ENCODE measurements around the gene CBR1. TPM values are rescaled to one million over a fixed set of nuclear protein-coding genes. Genes with fewer than 3 reads are reported as not detected.

The CBR1 gene
- total RNA-seq, 4 donors from 2014 or later: 55.6 to 114 (median 79.5) TPM

GRCh38 chr21:36038701-36039497 lies 30.9 kb upstream of the CBR1 start:
- TF ChIP-seq, protein P1, sequence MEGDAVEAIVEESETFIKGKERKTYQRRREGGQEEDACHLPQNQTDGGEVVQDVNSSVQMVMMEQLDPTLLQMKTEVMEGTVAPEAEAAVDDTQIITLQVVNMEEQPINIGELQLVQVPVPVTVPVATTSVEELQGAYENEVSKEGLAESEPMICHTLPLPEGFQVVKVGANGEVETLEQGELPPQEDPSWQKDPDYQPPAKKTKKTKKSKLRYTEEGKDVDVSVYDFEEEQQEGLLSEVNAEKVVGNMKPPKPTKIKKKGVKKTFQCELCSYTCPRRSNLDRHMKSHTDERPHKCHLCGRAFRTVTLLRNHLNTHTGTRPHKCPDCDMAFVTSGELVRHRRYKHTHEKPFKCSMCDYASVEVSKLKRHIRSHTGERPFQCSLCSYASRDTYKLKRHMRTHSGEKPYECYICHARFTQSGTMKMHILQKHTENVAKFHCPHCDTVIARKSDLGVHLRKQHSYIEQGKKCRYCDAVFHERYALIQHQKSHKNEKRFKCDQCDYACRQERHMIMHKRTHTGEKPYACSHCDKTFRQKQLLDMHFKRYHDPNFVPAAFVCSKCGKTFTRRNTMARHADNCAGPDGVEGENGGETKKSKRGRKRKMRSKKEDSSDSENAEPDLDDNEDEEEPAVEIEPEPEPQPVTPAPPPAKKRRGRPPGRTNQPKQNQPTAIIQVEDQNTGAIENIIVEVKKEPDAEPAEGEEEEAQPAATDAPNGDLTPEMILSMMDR (IDR thresholded peaks at IDR 0.05; ENCODE audit: low read depth): no peak

- TF ChIP-seq, protein P1 (IDR thresholded peaks at IDR 0.05; ENCODE audit: low read depth): no peak
These were observed 30.0 kb upstream of the CBR1 start for GRCh38 chr21:36039861-36040260.

GRCh38 chr21:36040389-36040788 lies 29.4 kb upstream of the CBR1 start:
- TF ChIP-seq, protein P1 (IDR thresholded peaks at IDR 0.05; ENCODE audit: low read depth): no peak

DNA sequence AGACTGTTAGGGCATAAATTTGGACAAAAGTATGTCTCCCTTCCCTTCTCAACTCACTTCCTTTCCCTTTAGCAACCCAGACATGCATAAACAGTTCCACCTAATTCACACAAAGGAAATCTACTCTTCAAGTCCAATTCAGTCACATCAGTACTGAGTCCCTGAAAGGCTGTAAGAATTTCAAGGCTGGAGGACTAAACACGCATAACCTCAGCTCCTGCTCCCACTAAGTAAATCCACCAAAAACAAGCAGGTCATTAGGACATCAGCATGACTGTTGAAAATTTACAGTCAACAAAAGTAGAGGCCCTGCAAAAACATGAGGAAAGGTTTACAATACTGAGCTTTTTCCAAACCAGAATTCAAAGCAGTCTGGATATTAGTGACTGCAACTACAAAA lies 27.9 kb upstream of the CBR1 start:
- TF ChIP-seq, protein P1 (IDR thresholded peaks at IDR 0.05; ENCODE audit: low read depth): no peak

DNA sequence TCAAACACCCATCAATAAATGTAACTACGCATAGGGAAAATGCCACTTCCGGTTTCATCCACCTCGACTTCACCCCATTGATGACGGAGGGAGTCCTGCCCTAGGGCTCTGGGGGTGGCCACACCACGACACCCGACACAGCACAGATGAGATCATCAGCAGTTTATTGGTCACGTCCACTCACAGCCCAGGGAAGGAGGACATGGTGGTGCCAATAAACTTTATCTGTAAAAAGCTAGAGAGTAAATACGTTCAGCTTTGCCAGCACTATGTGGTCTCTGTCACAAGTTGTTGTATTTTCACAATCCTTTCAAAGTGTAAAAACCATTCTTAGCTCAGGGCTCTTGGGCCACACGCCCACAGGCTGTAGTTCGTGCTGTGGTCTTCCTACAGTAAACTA lies 25.8 kb upstream of the CBR1 start:
- TF ChIP-seq, protein P1 (IDR thresholded peaks at IDR 0.05; ENCODE audit: low read depth): no peak

GRCh38 chr21:36045993-36046392 lies 23.8 kb upstream of the CBR1 start:
- TF ChIP-seq, protein P1 (IDR thresholded peaks at IDR 0.05; ENCODE audit: low read depth): no peak

GRCh38 chr21:36047139-36047538 lies 22.7 kb upstream of the CBR1 start:
- TF ChIP-seq, protein P1 (IDR thresholded peaks at IDR 0.05; ENCODE audit: low read depth): no peak
